HL-60 (cell line): ENCODE data around the gene HPCA.

Experiments used
- POLR2AphosphoS5 ChIP-seq: IDR thresholded peaks from 2 replicates; pipeline ENCODE4 v1.6.1; 2012; ENCODE audit warnings: low read depth
- SPI1 ChIP-seq: IDR thresholded peaks from 2 replicates; pipeline ENCODE4 v1.6.1; 2012; ENCODE audit warnings: low read depth, mild to moderate bottlenecking, borderline replicate concordance
- TF ChIP-seq, protein P1 (sequence below): IDR thresholded peaks from one replicate; pipeline ENCODE4 v1.5.1; 2011; ENCODE audit warnings: low read length, control low read depth, inconsistent platforms; ENCODE audit not compliant: insufficient read depth

DNA sequence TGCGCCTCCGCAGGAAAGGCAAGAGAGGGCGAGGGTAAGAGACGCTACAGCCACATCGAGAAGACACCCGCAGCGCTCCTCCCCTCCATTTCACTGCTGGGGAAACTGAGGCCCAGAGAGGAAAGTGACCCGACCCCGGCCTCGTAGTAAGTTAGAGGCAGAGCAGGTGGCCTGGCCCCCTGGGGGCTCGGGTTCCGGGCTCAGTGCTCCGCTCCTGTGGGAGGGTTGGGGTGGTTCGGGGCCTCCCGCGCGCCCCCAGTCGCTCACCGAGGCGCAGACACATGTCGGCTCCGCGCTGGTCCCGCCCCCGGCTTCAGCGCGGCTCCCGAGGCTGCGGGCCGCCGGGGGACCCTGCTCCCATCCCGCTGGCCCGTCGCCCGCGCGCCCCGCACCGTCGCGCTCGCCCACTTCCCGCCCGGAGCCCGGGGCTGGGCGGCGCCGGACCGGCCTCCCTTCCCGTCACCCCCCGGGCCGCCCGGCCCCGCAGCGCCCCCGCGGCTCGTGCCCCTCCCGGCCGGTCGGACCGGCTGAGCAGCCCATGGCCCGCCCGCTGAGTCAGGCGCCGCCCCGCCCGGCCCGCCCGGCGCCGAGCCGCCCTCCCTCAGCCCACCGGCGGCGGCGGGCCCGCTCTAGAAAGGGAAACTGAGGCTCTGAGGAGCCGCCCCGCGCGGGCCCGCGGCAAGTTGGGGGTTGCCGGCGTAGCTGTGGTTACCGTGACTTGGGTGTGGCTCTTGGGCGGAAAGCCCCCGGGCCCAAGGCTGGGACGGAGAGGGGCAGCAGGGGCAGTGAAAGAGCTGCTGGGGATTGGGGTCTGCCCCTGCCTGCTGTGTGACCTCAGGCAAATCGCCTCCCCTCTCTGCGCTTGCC is 14.9 kb downstream of the HPCA start, which contains the start of gene TMEM54:
- TF ChIP-seq, protein P1, sequence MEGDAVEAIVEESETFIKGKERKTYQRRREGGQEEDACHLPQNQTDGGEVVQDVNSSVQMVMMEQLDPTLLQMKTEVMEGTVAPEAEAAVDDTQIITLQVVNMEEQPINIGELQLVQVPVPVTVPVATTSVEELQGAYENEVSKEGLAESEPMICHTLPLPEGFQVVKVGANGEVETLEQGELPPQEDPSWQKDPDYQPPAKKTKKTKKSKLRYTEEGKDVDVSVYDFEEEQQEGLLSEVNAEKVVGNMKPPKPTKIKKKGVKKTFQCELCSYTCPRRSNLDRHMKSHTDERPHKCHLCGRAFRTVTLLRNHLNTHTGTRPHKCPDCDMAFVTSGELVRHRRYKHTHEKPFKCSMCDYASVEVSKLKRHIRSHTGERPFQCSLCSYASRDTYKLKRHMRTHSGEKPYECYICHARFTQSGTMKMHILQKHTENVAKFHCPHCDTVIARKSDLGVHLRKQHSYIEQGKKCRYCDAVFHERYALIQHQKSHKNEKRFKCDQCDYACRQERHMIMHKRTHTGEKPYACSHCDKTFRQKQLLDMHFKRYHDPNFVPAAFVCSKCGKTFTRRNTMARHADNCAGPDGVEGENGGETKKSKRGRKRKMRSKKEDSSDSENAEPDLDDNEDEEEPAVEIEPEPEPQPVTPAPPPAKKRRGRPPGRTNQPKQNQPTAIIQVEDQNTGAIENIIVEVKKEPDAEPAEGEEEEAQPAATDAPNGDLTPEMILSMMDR = no peak
- no peak for TF ChIP-seq POLR2AphosphoS5
- TF ChIP-seq SPI1 = no peak
